ENCODE measurements around the gene ZFYVE28. TPM values are rescaled to one million over a fixed set of nuclear protein-coding genes. Genes with fewer than 3 reads are reported as not detected.

Gene ZFYVE28
- total RNA-seq, 1 donor from 2014 or later = 11.3 TPM

- no peak for TF ChIP-seq POLR2AphosphoS5 (IDR thresholded peaks at IDR 0.05; ENCODE audit: insufficient read depth in 1 of 2, low read depth in 1 of 2)
- no peak for TF ChIP-seq CTCF (IDR thresholded peaks at IDR 0.05)
- TF ChIP-seq POLR2A (IDR thresholded peaks at IDR 0.05) = no peak
- no peaks in the 10 kb centered on the region for H3K36me3 ChIP-seq
- DNase-seq (ENCODE audit: extremely low spot score in 2 of 2) = no peak
- H3K4me1 ChIP-seq = no peaks in the 10 kb centered on the region
- H3K9me3 ChIP-seq = no peaks in the 10 kb centered on the region
- H3K4me3 ChIP-seq = no peak overlapping the region
- H3K27ac ChIP-seq = peak overlapping the region; percentile 1
- H3K27me3 ChIP-seq = no peaks in the 10 kb centered on the region
- intact Hi-C loops (cut with DNase I) = no loop called here
Observed at GRCh38 chr4:2298532-2298991, 119.9 kb downstream of the ZFYVE28 start.

GRCh38 chr4:2297606-2298531 lies 120.6 kb downstream of the ZFYVE28 start:
- no peak overlapping the region for H3K4me3 ChIP-seq
- no peaks in the 10 kb centered on the region for H3K4me1 ChIP-seq
- no peaks in the 10 kb centered on the region for H3K27me3 ChIP-seq
- no peak for DNase-seq (ENCODE audit: extremely low spot score in 2 of 2)
- intact Hi-C loops (cut with DNase I) = no loop called here
- no peaks in the 10 kb centered on the region for H3K36me3 ChIP-seq
- TF ChIP-seq POLR2A (IDR thresholded peaks at IDR 0.05) (no peak), CTCF (IDR thresholded peaks at IDR 0.05) (no peak), POLR2AphosphoS5 (IDR thresholded peaks at IDR 0.05; ENCODE audit: insufficient read depth in 1 of 2, low read depth in 1 of 2) (no peak)
- H3K27ac ChIP-seq = no peak overlapping the region
- H3K9me3 ChIP-seq = no peaks in the 10 kb centered on the region

GRCh38 chr4:2296631-2297601 lies 121.5 kb downstream of the ZFYVE28 start:
- Histone ChIP-seq H3K9me3 (no peaks in the 10 kb centered on the region), H3K4me1 (peaks cover 5% of the 10 kb centered on the region), H3K36me3 (no peaks in the 10 kb centered on the region), H3K27ac (no peak overlapping the region), H3K27me3 (no peaks in the 10 kb centered on the region), H3K4me3 (no peak overlapping the region)
- intact Hi-C loops (cut with DNase I) = no loop called here
- no peak for DNase-seq (ENCODE audit: extremely low spot score in 2 of 2)
- no peak for TF ChIP-seq POLR2A (IDR thresholded peaks at IDR 0.05)
- TF ChIP-seq CTCF (IDR thresholded peaks at IDR 0.05) = no peak
- no peak for TF ChIP-seq POLR2AphosphoS5 (IDR thresholded peaks at IDR 0.05; ENCODE audit: insufficient read depth in 1 of 2, low read depth in 1 of 2)

- Histone ChIP-seq H3K36me3 (no peaks in the 10 kb centered on the region), H3K27ac (no peak overlapping the region), H3K4me1 (peaks cover 12% of the 10 kb centered on the region), H3K4me3 (no peak overlapping the region), H3K27me3 (no peaks in the 10 kb centered on the region), H3K9me3 (no peaks in the 10 kb centered on the region)
- intact Hi-C loops (cut with DNase I) = no loop called here
- no peak for DNase-seq (ENCODE audit: extremely low spot score in 2 of 2)
- no peak for TF ChIP-seq POLR2AphosphoS5 (IDR thresholded peaks at IDR 0.05; ENCODE audit: insufficient read depth in 1 of 2, low read depth in 1 of 2)
- no peak for TF ChIP-seq POLR2A (IDR thresholded peaks at IDR 0.05)
- no peak for TF ChIP-seq CTCF (IDR thresholded peaks at IDR 0.05)
Observed at GRCh38 chr4:2295900-2296442, 122.5 kb downstream of the ZFYVE28 start.

Data from vagina (tissue), 2 donors.